Tibial nerve (tissue), 4 donors: ENCODE measurements around the gene GABBR2. TPM values are rescaled to one million over a fixed set of nuclear protein-coding genes. Genes with fewer than 3 reads are reported as not detected.

ENCODE experiments used
- DNase-seq, 2 donors: peaks; one replicate each; pipeline ENCODE4 v3.0.0-alpha.2; 2019; ENCODE audit warnings: low spot score in 2 of 2
- H3K27ac ChIP-seq, 4 donors: fragments of 200-600 bp; sonication (generic) in 3 of 4; one replicate each; pipeline ENCODE4 v1.5.1; 2017 to 2019; ENCODE audit warnings: mild to moderate bottlenecking in 1 of 4
- H3K27me3 ChIP-seq, 2 donors: fragments of 200-600 bp; sonication (generic) in 1 of 2; one replicate each; pipeline versions ENCODE4 v1.5.1 to v1.6.0; 2017 to 2019
- H3K36me3 ChIP-seq, 3 donors: fragments of 200-600 bp; sonication (generic); one replicate each; pipeline ENCODE4 v1.5.1; 2018 to 2019
- H3K4me1 ChIP-seq, 4 donors: fragments of 200-600 bp; sonication (generic) in 3 of 4; one replicate each; pipeline ENCODE4 v1.5.1; 2017 to 2019
- H3K4me3 ChIP-seq, 4 donors: fragments of 200-600 bp; sonication (generic) in 3 of 4; one replicate each; pipeline ENCODE4 v1.5.1; 2017 to 2019; ENCODE audit warnings: mild to moderate bottlenecking in 1 of 4, moderate library complexity in 1 of 4
- H3K9me3 ChIP-seq, 4 donors: fragments of 200-600 bp; sonication (generic) in 3 of 4; one replicate each; pipeline ENCODE4 v1.5.1; 2017 to 2019
- CTCF ChIP-seq, 5 experiments: fragments of 200-600 bp in 3 of 5; fragments of 450-650 bp in 2 of 5; sonication (generic) in 3 of 5; IDR thresholded peaks; one replicate each; pipeline ENCODE4 v1.5.1; 2016 to 2019; ENCODE audit warnings: antibody characterized with exemption in 5 of 5, mild to moderate bottlenecking in 3 of 5, moderate library complexity in 2 of 5
- EP300 ChIP-seq, 2 donors: sonication (generic); formaldehyde crosslinking; IDR thresholded peaks; one replicate each; pipeline ENCODE4 v1.6.1; 2017; ENCODE audit warnings: antibody characterized with exemption in 2 of 2, mild to moderate bottlenecking in 1 of 2
- POLR2A ChIP-seq, 2 donors: fragments of 450-650 bp; IDR thresholded peaks; one replicate each; pipeline ENCODE4 v1.6.1; 2017; ENCODE audit warnings: antibody characterized with exemption in 2 of 2, mild to moderate bottlenecking in 2 of 2, moderate library complexity in 2 of 2
- WGBS, 2 donors: methylation state at CpG; one replicate each; pipeline ENCODE4 v1.1.5; 2018; 5-methylcytosine and 5-hydroxymethylcytosine counted together
- total RNA-seq, 4 donors: library from RNA; depleted of rRNA; stranded (reverse); fragments of >200 nt; gene quantifications; one replicate each; pipeline ENCODE4 v1.1.0, GENCODE V29; 2016

Gene GABBR2
- total RNA-seq, 4 donors from 2014 or later: 0.20 to 0.22 TPM; not detected in 2

GRCh38 chr9:98742325-98743280, 33.9 kb upstream of the GABBR2 start:
- Histone ChIP-seq H3K36me3 (peaks cover 0 to 76% (median 0%) of the 10 kb centered on the region in 3 donors), H3K9me3 (peaks cover 0 to 12% (median 0%) of the 10 kb centered on the region in 4 donors), H3K4me3 (no peak overlapping the region), H3K4me1 (no peaks in the 10 kb centered on the region), H3K27ac (no peak overlapping the region), H3K27me3 (no peaks in the 10 kb centered on the region)
- 83 to 86% methylated on average over 9 of the region's 10 CpGs for WGBS, 2 donors
- TF ChIP-seq POLR2A (IDR thresholded peaks at IDR 0.05) (no peak), EP300 (IDR thresholded peaks at IDR 0.05) (no peak), CTCF (IDR thresholded peaks at IDR 0.05) (no peak)
- DNase-seq: no peak

- Histone ChIP-seq H3K36me3 (peaks cover 0 to 80% (median 0%) of the 10 kb centered on the region in 3 donors), H3K27me3 (no peaks in the 10 kb centered on the region), H3K4me1 (no peaks in the 10 kb centered on the region), H3K9me3 (peaks cover 0 to 13% (median 0%) of the 10 kb centered on the region in 4 donors), H3K4me3 (no peak overlapping the region), H3K27ac (no peak overlapping the region)
- WGBS, 2 donors: 87 to 91% methylated on average over 8 of the region's 8 CpGs
- no peak for DNase-seq
- TF ChIP-seq CTCF (IDR thresholded peaks at IDR 0.05): no peak
- TF ChIP-seq POLR2A (IDR thresholded peaks at IDR 0.05): no peak
- TF ChIP-seq EP300 (IDR thresholded peaks at IDR 0.05): no peak
These were observed 31.6 kb upstream of the GABBR2 start for GRCh38 chr9:98740226-98740881.

- DNase-seq: no peak
- H3K9me3 ChIP-seq: peaks cover 0 to 13% (median 0%) of the 10 kb centered on the region in 4 donors
- no peak overlapping the region for H3K27ac ChIP-seq
- TF ChIP-seq CTCF (IDR thresholded peaks at IDR 0.05): no peak
- no peak for TF ChIP-seq POLR2A (IDR thresholded peaks at IDR 0.05)
- TF ChIP-seq EP300 (IDR thresholded peaks at IDR 0.05): no peak
- WGBS, 2 donors: 96 to 97% methylated on average over 3 of the region's 3 CpGs
- H3K27me3 ChIP-seq: no peaks in the 10 kb centered on the region
- H3K36me3 ChIP-seq: peaks cover 0 to 80% (median 0%) of the 10 kb centered on the region in 3 donors
- H3K4me3 ChIP-seq: no peak overlapping the region
- H3K4me1 ChIP-seq: no peaks in the 10 kb centered on the region
These were observed 30.0 kb upstream of the GABBR2 start for GRCh38 chr9:98738741-98739140.

- no peaks in the 10 kb centered on the region for H3K27me3 ChIP-seq
- DNase-seq: no peak
- H3K4me3 ChIP-seq: no peak overlapping the region
- H3K4me1 ChIP-seq: no peaks in the 10 kb centered on the region
- H3K9me3 ChIP-seq: peaks cover 0 to 13% (median 0%) of the 10 kb centered on the region in 4 donors
- H3K27ac ChIP-seq: no peak overlapping the region
- H3K36me3 ChIP-seq: peaks cover 0 to 77% (median 0%) of the 10 kb centered on the region in 3 donors
- TF ChIP-seq EP300 (IDR thresholded peaks at IDR 0.05): no peak
- TF ChIP-seq CTCF (IDR thresholded peaks at IDR 0.05): no peak
- WGBS, 2 donors: 71 to 80% methylated on average over 12 of the region's 12 CpGs
These were observed 27.5 kb upstream of the GABBR2 start for GRCh38 chr9:98736226-98736625.

- WGBS, 2 donors: 94 to 97% methylated on average over 9 of the region's 9 CpGs
- DNase-seq: no peak
- no peak overlapping the region for H3K27ac ChIP-seq
- H3K9me3 ChIP-seq: peaks cover 0 to 3% (median 0%) of the 10 kb centered on the region in 4 donors
- no peaks in the 10 kb centered on the region for H3K27me3 ChIP-seq
- peaks cover 0 to 54% (median 0%) of the 10 kb centered on the region in 3 donors for H3K36me3 ChIP-seq
- H3K4me1 ChIP-seq: no peaks in the 10 kb centered on the region
- no peak overlapping the region for H3K4me3 ChIP-seq
- TF ChIP-seq EP300 (IDR thresholded peaks at IDR 0.05): no peak
- no peak for TF ChIP-seq CTCF (IDR thresholded peaks at IDR 0.05)
- TF ChIP-seq POLR2A (IDR thresholded peaks at IDR 0.05): no peak
These were observed 24.1 kb upstream of the GABBR2 start for GRCh38 chr9:98732801-98733200.
